Measurements from ENCODE around the gene APBA2.

GRCh38 chr15:29124581-29125381 lies 239.0 kb downstream of the APBA2 start:
- TF ChIP-seq, protein P1, sequence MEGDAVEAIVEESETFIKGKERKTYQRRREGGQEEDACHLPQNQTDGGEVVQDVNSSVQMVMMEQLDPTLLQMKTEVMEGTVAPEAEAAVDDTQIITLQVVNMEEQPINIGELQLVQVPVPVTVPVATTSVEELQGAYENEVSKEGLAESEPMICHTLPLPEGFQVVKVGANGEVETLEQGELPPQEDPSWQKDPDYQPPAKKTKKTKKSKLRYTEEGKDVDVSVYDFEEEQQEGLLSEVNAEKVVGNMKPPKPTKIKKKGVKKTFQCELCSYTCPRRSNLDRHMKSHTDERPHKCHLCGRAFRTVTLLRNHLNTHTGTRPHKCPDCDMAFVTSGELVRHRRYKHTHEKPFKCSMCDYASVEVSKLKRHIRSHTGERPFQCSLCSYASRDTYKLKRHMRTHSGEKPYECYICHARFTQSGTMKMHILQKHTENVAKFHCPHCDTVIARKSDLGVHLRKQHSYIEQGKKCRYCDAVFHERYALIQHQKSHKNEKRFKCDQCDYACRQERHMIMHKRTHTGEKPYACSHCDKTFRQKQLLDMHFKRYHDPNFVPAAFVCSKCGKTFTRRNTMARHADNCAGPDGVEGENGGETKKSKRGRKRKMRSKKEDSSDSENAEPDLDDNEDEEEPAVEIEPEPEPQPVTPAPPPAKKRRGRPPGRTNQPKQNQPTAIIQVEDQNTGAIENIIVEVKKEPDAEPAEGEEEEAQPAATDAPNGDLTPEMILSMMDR (IDR thresholded peaks at IDR 0.05) = no peak
- no peak for TF ChIP-seq POLR2A (IDR thresholded peaks at IDR 0.05)
